Neural crest cell (in vitro differentiated cells): ENCODE data around the gene HNRNPC. TPM values are rescaled to one million over a fixed set of nuclear protein-coding genes. Genes with fewer than 3 reads are reported as not detected.
"Not testable (repeated sequence)": the region's sequence is repeated elsewhere in the genome, so short reads cannot be mapped to it uniquely, and the experiment has no call there.

Experiments used
- DNase-seq: peaks from one replicate; pipeline ENCODE4 v3.0.0; 2021; ENCODE audit warnings: low read depth, mixed read lengths, low spot score
- H3K27ac Mint-ChIP-seq: one replicate; pipeline ENCODE4 v1.8.0; 2021; ENCODE audit warnings: mild to moderate bottlenecking, mixed read lengths; ENCODE audit not compliant: unreplicated experiment
- H3K27me3 Mint-ChIP-seq: 2 replicates; pipeline ENCODE4 v1.8.0; 2021; ENCODE audit warnings: low read depth, mild to moderate bottlenecking, mixed read lengths
- H3K36me3 Mint-ChIP-seq: 2 replicates; pipeline ENCODE4 v1.8.0; 2021; ENCODE audit warnings: low read depth, mild to moderate bottlenecking, mixed read lengths
- H3K4me1 Mint-ChIP-seq: 2 replicates; pipeline ENCODE4 v1.8.0; 2021; ENCODE audit warnings: mixed read lengths
- H3K4me3 Mint-ChIP-seq: one replicate; pipeline ENCODE4 v1.8.0; 2021; ENCODE audit warnings: mild to moderate bottlenecking, mixed read lengths
- H3K9me3 Mint-ChIP-seq: 2 replicates; pipeline ENCODE4 v1.8.0; 2021; ENCODE audit warnings: mixed read lengths
- CTCF ChIP-seq: fragments of 200-600 bp; sonication (generic); conservative IDR thresholded peaks from 2 replicates; pipeline ENCODE4 v1.5.0; 2021; ENCODE audit warnings: antibody characterized with exemption, mild to moderate bottlenecking
- total RNA-seq: library from RNA; stranded (reverse); gene quantifications from 2 replicates; pipeline ENCODE4 v1.2.1, GENCODE V29; 2021

The HNRNPC gene
- total RNA-seq, 1 donor from 2014 or later = 993 TPM

DNA sequence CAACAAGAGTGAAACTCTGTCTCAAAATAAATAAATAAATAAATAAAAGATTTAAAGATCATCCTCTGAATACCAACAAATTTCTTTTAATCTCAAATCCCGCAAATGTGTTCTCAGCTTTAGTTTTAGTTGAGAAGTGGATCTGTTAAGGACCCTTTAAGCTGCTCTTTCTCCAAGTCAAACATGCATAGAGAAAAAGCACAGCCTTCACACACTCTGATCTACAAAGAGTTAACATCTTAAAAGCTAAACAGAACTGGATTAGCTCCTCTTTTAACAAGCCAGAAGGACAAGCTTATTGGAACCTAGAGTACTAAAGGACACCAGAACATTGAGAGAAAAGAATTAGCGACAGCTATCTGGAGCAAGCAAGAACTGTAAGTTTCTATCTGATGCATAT lies 10.5 kb upstream of the HNRNPC start, which contains the start of gene RPGRIP1:
Gene RPGRIP1 (plus strand): TSS at position 301 of the 400 bp plus-strand sequence. CDS start 7,894 bp downstream, outside the sequence.
- DNase-seq = no peak
- no peak for TF ChIP-seq CTCF
- H3K27me3 Mint-ChIP-seq = no peaks in the 10 kb centered on the region
- H3K36me3 Mint-ChIP-seq = no peaks in the 10 kb centered on the region
- no peak within 1 kb of the TSS for H3K27ac Mint-ChIP-seq
- H3K9me3 Mint-ChIP-seq = no peaks in the 10 kb centered on the region
- no peak within 1 kb of the TSS for H3K4me3 Mint-ChIP-seq
- H3K4me1 Mint-ChIP-seq = no peaks in the 10 kb centered on the region

- no peak for DNase-seq
- H3K27ac Mint-ChIP-seq = no peak overlapping the region
- no peak overlapping the region for H3K4me3 Mint-ChIP-seq
- no peaks in the 10 kb centered on the region for H3K27me3 Mint-ChIP-seq
- H3K36me3 Mint-ChIP-seq = no peaks in the 10 kb centered on the region
- H3K9me3 Mint-ChIP-seq = no peaks in the 10 kb centered on the region
- no peaks in the 10 kb centered on the region for H3K4me1 Mint-ChIP-seq
- no peak for TF ChIP-seq CTCF
Observed at GRCh38 chr14:21278632-21279031, 9.4 kb upstream of the HNRNPC start.

GRCh38 chr14:21275261-21275858 lies 6.1 kb upstream of the HNRNPC start:
- Mint-ChIP-seq H3K9me3 (no peaks in the 10 kb centered on the region), H3K36me3 (no peaks in the 10 kb centered on the region), H3K4me3 (no peak overlapping the region), H3K27me3 (no peaks in the 10 kb centered on the region), H3K27ac (no peak overlapping the region), H3K4me1 (no peaks in the 10 kb centered on the region)
- DNase-seq = no peak
- TF ChIP-seq CTCF = no peak

- H3K4me1 Mint-ChIP-seq = peaks cover 14% of the 10 kb centered on the region
- H3K27me3 Mint-ChIP-seq, H3K4me3 Mint-ChIP-seq, DNase-seq, H3K9me3 Mint-ChIP-seq, H3K27ac Mint-ChIP-seq: not testable (repeated sequence)
- peaks cover 10% of the 10 kb centered on the region for H3K36me3 Mint-ChIP-seq
Observed at GRCh38 chr14:21272661-21273060, 3.4 kb upstream of the HNRNPC start.

DNA sequence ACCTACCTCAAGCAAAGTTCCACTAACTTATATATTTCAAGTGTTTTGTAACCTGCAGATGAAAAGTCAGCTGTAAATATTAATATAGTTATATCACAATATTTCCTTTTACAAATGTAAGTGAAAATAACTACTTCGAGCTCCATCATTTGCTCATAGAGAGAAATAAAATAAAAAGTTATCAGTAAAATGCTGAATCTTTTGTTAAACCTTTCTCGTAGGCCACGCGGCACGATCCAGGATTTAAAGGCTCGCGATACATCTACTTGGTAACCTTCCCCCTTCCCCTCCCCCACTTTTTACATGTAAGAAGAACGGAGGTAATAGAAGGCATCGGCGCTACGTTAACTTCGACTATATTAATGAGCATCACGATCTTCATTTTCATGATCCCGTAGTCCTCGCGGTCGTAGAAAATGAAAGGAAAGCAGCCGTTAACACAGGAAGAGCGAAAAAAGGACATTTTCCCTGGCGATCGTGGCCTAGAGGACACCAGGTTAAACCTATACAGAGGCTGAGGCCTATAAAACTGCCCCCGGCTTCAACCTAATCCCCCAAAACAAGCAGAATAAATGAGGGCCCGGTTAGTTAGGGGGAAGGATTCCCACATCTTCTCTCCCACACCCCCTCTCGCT lies 508 bp downstream of the HNRNPC start:
- H3K27ac Mint-ChIP-seq = peak overlapping the region; percentile 100
- peaks cover 27% of the 10 kb centered on the region for H3K36me3 Mint-ChIP-seq
- no peaks in the 10 kb centered on the region for H3K9me3 Mint-ChIP-seq
- H3K27me3 Mint-ChIP-seq = peaks cover 5% of the 10 kb centered on the region
- peak; percentile 14 for DNase-seq
- H3K4me3 Mint-ChIP-seq = peak overlapping the region; percentile 92
- peaks cover 46% of the 10 kb centered on the region for H3K4me1 Mint-ChIP-seq
- no peak for TF ChIP-seq CTCF
